Astrocyte (in vitro differentiated cells and primary cell): ENCODE data around the gene CLEC4C.

ENCODE experiments used
- CTCF ChIP-seq: IDR thresholded peaks from 2 replicates; pipeline ENCODE4 v1.5.1; 2011; ENCODE audit warnings: low read depth, mild to moderate bottlenecking, inconsistent platforms, low read length, moderate library complexity; ENCODE audit not compliant: insufficient read depth
- EZH2 ChIP-seq: IDR thresholded peaks from 2 replicates; pipeline ENCODE4 v1.6.1; 2012; ENCODE audit warnings: mild to moderate bottlenecking, low read length, inconsistent platforms; ENCODE audit not compliant: insufficient read depth

- no peak for TF ChIP-seq CTCF
- no peak for TF ChIP-seq EZH2
Measured at GRCh38 chr12:7723926-7724325, 23.2 kb downstream of the CLEC4C start.
